ENCODE results near the gene IGSF22. TPM values are rescaled to one million over a fixed set of nuclear protein-coding genes. Genes with fewer than 3 reads are reported as not detected.
"Not testable (repeated sequence)": the region's sequence is repeated elsewhere in the genome, so short reads cannot be mapped to it uniquely, and the experiment has no call there.

IGSF22 gene
- total RNA-seq, 1 donor from 2014 or later: 1.4 TPM

DNA sequence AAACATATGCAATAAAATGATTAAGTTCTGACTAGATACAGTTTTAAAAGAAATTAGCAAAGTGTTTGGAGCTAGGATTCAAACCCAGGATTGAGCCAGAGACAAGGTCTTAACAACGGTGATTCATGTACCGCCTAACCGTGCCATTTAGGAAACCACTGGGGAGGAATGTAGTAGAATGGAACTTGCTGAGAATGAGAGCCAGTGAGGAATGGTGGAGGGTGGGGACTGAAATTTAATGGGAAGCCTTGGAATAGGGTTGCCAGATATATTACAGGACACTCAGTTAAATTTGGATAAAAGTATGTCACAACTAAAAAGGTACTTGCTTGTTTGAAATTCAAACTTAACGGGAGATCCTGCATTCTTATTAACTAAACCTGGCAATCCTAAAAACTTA is 57.9 kb downstream of the IGSF22 start:
- ATAC-seq (ENCODE audit: low read depth) (no peak), DNase-seq (no peak)
- ChIA-PET POLR2A (no interaction called here), CTCF (no interaction called here)
- H3K27ac Mint-ChIP-seq: no peak overlapping the region
- no peaks in the 10 kb centered on the region for H3K36me3 Mint-ChIP-seq (ENCODE audit: low read depth)
- H3K27me3 Mint-ChIP-seq: peaks cover 9% of the 10 kb centered on the region
- peaks cover 2% of the 10 kb centered on the region for H3K4me1 Mint-ChIP-seq
- no peak overlapping the region for H3K4me3 Mint-ChIP-seq
- intact Hi-C loops (cut with micrococcal nuclease): no loop called here
- TF ChIP-seq CTCF (IDR thresholded peaks at IDR 0.05): no peak
- H3K9me3 Mint-ChIP-seq: no peaks in the 10 kb centered on the region

GRCh38 chr11:18665353-18665872 is 60.6 kb downstream of the IGSF22 start:
- POLR2A ChIA-PET; intact Hi-C loops (cut with micrococcal nuclease); H3K4me1 Mint-ChIP-seq; H3K36me3 Mint-ChIP-seq (ENCODE audit: low read depth); H3K4me3 Mint-ChIP-seq; ATAC-seq (ENCODE audit: low read depth); H3K27ac Mint-ChIP-seq; H3K9me3 Mint-ChIP-seq; DNase-seq; CTCF ChIA-PET: not testable (repeated sequence)
- peaks cover 14% of the 10 kb centered on the region for H3K27me3 Mint-ChIP-seq

- no peak overlapping the region for H3K27ac Mint-ChIP-seq
- ATAC-seq (ENCODE audit: low read depth) (no peak), DNase-seq (no peak)
- ChIA-PET CTCF (no interaction called here), POLR2A (no interaction called here)
- no peak for TF ChIP-seq CTCF (IDR thresholded peaks at IDR 0.05)
- no peaks in the 10 kb centered on the region for H3K4me1 Mint-ChIP-seq
- H3K4me3 Mint-ChIP-seq: no peak overlapping the region
- peaks cover 29% of the 10 kb centered on the region for H3K27me3 Mint-ChIP-seq
- H3K9me3 Mint-ChIP-seq: no peaks in the 10 kb centered on the region
- no peaks in the 10 kb centered on the region for H3K36me3 Mint-ChIP-seq (ENCODE audit: low read depth)
- intact Hi-C loops (cut with micrococcal nuclease): no loop called here
Observed at GRCh38 chr11:18657673-18658072, 68.3 kb downstream of the IGSF22 start.

Other genes with a start within 250 kb of the IGSF22 start
- 45.3 and 47.2 TPM in 2 replicates for gene TSG101, start 199.2 kb downstream of the IGSF22 start, total RNA-seq
- 12.9 and 18.0 TPM in 2 replicates for gene UEVLD, start 137.5 kb downstream of the IGSF22 start, total RNA-seq
- gene MISFA, start 126.4 kb downstream of the IGSF22 start, total RNA-seq: 1.4 and 2.6 TPM in 2 replicates
- 22.0 and 22.7 TPM in 2 replicates for gene SPTY2D1, start 91.8 kb downstream of the IGSF22 start, total RNA-seq
- gene TMEM86A, start 27.4 kb downstream of the IGSF22 start, total RNA-seq: 0.10 and 0.13 TPM in 2 replicates
- not detected in 2 replicates for gene PTPN5, start 65.6 kb upstream of the IGSF22 start, total RNA-seq
- gene MRGPRX1, start 213.2 kb upstream of the IGSF22 start, total RNA-seq: not detected in 2 replicates

Measured in activated B cell treated with CpG ODN at 0.5 μM for 24 hours (primary cell).